ENCODE results near the gene PNPLA7.

GRCh38 chr9:137467896-137468295, 82.3 kb downstream of the PNPLA7 start:
- TF ChIP-seq EP300 (IDR thresholded peaks at IDR 0.05; ENCODE audit: low read depth in 2 of 2, low read length in 2 of 2): no peak
- no peak for TF ChIP-seq EP300 (CRISPR knock-in tag; IDR thresholded peaks at IDR 0.05; ENCODE audit: borderline replicate concordance)
- TF ChIP-seq SP1 (IDR thresholded peaks at IDR 0.05): no peak
- TF ChIP-seq SP1 (CRISPR knock-in tag; IDR thresholded peaks at IDR 0.05): no peak
- TF ChIP-seq RBM39 (IDR thresholded peaks at IDR 0.05; ENCODE audit: low read depth, low read length, poor library complexity, severe bottlenecking): no peak
- no peak for TF ChIP-seq NONO (IDR thresholded peaks at IDR 0.05)
- no peak for TF ChIP-seq NONO (CRISPR knock-in tag; conservative IDR thresholded peaks at IDR 0.05)
- TF ChIP-seq ZNF746 (CRISPR knock-in tag; IDR thresholded peaks at IDR 0.05): no peak
- no peak for TF ChIP-seq ETV6 (CRISPR knock-in tag; conservative IDR thresholded peaks at IDR 0.05)
- TF ChIP-seq ZNF20 (CRISPR knock-in tag; IDR thresholded peaks at IDR 0.05): no peak

Measured in HepG2 (cell line).